ENCODE measurements around the gene ACER2. TPM values are rescaled to one million over a fixed set of nuclear protein-coding genes. Genes with fewer than 3 reads are reported as not detected.

ACER2 gene
- total RNA-seq, 1 donor from 2014 or later, result 3.4 TPM

GRCh38 chr9:19497276-19497675 lies 88.5 kb downstream of the ACER2 start:
- no peak for ATAC-seq
- intact Hi-C loops (cut with micrococcal nuclease), result no loop called here

GRCh38 chr9:19498015-19498414 lies 89.2 kb downstream of the ACER2 start:
- intact Hi-C loops (cut with micrococcal nuclease), result no loop called here
- ATAC-seq (no peak), DNase-seq (no peak)

More at GRCh38 chr9:19497276-19497675, 88.5 kb downstream of the ACER2 start:
- no peak for DNase-seq

Other genes with a start within 250 kb of the ACER2 start
- gene DENND4C, start 178.3 kb upstream of the ACER2 start, total RNA-seq, result 22.8 TPM
- 884 TPM for gene RPS6, start 28.8 kb upstream of the ACER2 start, total RNA-seq

Data from left ventricle myocardium superior (tissue), 1 donor.